SK-N-SH treated with all-trans-retinoic acid at 6 μM for 48 hours (cell line): Measurements from ENCODE around the gene EIF3A.

ENCODE experiments used
- ARNTL ChIP-seq: fragments of 450-650 bp; formaldehyde crosslinking; IDR thresholded peaks from 2 replicates; pipeline ENCODE4 v1.5.0; 2020; ENCODE audit warnings: low read depth, mild to moderate bottlenecking, moderate library complexity, borderline replicate concordance
- CREB5 ChIP-seq: fragments of 250-450 bp; sonication (Bioruptor Pico); IDR thresholded peaks from 2 replicates; pipeline ENCODE4 v1.5.1; 2020; ENCODE audit warnings: low read depth, mild to moderate bottlenecking, moderate library complexity
- CSDC2 ChIP-seq: fragments of 250-450 bp; sonication (Bioruptor Pico); IDR thresholded peaks from 2 replicates; pipeline ENCODE4 v1.5.0; 2020; ENCODE audit warnings: mild to moderate bottlenecking, moderate library complexity
- CSRNP3 ChIP-seq: fragments of 250-450 bp; sonication (Bioruptor Pico); IDR thresholded peaks from 2 replicates; pipeline ENCODE4 v1.5.1; 2021; ENCODE audit warnings: mild to moderate bottlenecking, moderate library complexity
- GLIS3 ChIP-seq: fragments of 250-450 bp; sonication (Bioruptor Pico); IDR thresholded peaks from 2 replicates; pipeline ENCODE4 v1.5.0; 2020; ENCODE audit warnings: mild to moderate bottlenecking, moderate library complexity
- ZC3H10 ChIP-seq: fragments of 250-450 bp; sonication (Bioruptor Pico); IDR thresholded peaks from 2 replicates; pipeline ENCODE4 v1.5.1; 2021; ENCODE audit warnings: mild to moderate bottlenecking, moderate library complexity
- ZFP3 ChIP-seq: fragments of 250-450 bp; sonication (Bioruptor Pico); IDR thresholded peaks from 2 replicates; pipeline ENCODE4 v1.5.0; 2020; ENCODE audit warnings: mild to moderate bottlenecking, moderate library complexity
- ZNF8 ChIP-seq: fragments of 450-650 bp; formaldehyde crosslinking; IDR thresholded peaks from 2 replicates; pipeline ENCODE4 v1.5.0; 2020; ENCODE audit warnings: mild to moderate bottlenecking, moderate library complexity
- TF ChIP-seq, protein P1 (sequence below): fragments of 250-450 bp; sonication (Bioruptor Pico); IDR thresholded peaks from 2 replicates; pipeline ENCODE4 v1.8.0; 2020; ENCODE audit warnings: mild to moderate bottlenecking, moderate library complexity, borderline replicate concordance

- no peak for TF ChIP-seq CREB5 (CRISPR knock-in tag)
- TF ChIP-seq, protein P1, sequence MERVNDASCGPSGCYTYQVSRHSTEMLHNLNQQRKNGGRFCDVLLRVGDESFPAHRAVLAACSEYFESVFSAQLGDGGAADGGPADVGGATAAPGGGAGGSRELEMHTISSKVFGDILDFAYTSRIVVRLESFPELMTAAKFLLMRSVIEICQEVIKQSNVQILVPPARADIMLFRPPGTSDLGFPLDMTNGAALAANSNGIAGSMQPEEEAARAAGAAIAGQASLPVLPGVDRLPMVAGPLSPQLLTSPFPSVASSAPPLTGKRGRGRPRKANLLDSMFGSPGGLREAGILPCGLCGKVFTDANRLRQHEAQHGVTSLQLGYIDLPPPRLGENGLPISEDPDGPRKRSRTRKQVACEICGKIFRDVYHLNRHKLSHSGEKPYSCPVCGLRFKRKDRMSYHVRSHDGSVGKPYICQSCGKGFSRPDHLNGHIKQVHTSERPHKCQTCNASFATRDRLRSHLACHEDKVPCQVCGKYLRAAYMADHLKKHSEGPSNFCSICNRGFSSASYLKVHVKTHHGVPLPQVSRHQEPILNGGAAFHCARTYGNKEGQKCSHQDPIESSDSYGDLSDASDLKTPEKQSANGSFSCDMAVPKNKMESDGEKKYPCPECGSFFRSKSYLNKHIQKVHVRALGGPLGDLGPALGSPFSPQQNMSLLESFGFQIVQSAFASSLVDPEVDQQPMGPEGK (CRISPR knock-in tag): no peak
- no peak for TF ChIP-seq ARNTL
- TF ChIP-seq ZC3H10 (CRISPR knock-in tag): no peak
- no peak for TF ChIP-seq CSRNP3 (CRISPR knock-in tag)
- no peak for TF ChIP-seq ZFP3 (CRISPR knock-in tag)
- no peak for TF ChIP-seq GLIS3 (CRISPR knock-in tag)
- TF ChIP-seq CSDC2 (CRISPR knock-in tag): no peak
- no peak for TF ChIP-seq ZNF8 (CRISPR knock-in tag)
These were observed 76.9 kb downstream of the EIF3A start for GRCh38 chr10:119003572-119004289.
